EL (cell line): ENCODE measurements around the gene IZUMO1.
"Not testable (repeated sequence)": the region's sequence is repeated elsewhere in the genome, so short reads cannot be mapped to it uniquely, and the experiment has no call there.

Experiments used
- DNase-seq: peaks from one replicate; pipeline ENCODE4 v3.0.0-alpha.2; 2016

IZUMO1 gene

GRCh38 chr19:48713041-48713863 lies 33.5 kb downstream of the IZUMO1 start:
- peak; percentile 23 for DNase-seq

- DNase-seq = no peak
Observed at GRCh38 chr19:48711106-48711662, 35.5 kb downstream of the IZUMO1 start.

- no peak for DNase-seq
Observed at GRCh38 chr19:48708471-48708870, 38.2 kb downstream of the IZUMO1 start.

DNA sequence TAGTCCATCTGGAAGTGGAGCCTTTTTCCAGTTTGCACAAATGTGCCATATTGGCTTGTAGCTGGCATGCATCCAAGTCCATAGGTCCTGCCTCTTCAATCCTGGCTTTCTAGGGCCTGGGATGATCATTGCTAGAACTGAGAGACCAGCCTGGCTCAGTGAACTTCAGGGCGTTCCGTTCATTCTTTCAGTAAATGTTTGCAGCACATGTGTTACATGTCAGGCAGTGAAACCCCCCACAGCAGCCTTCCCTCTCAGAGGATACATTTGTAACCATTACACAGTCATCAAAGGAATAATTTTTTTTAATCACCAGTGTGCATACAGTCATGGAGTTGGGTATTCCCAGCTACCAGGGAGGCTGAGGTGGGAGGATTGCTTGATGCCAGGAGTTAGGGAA lies 41.3 kb downstream of the IZUMO1 start:
- no peak for DNase-seq

- DNase-seq = no peak
Observed at GRCh38 chr19:48703316-48703715, 43.4 kb downstream of the IZUMO1 start.

- DNase-seq = no peak
Observed at GRCh38 chr19:48702701-48703100, 44.0 kb downstream of the IZUMO1 start.

DNA sequence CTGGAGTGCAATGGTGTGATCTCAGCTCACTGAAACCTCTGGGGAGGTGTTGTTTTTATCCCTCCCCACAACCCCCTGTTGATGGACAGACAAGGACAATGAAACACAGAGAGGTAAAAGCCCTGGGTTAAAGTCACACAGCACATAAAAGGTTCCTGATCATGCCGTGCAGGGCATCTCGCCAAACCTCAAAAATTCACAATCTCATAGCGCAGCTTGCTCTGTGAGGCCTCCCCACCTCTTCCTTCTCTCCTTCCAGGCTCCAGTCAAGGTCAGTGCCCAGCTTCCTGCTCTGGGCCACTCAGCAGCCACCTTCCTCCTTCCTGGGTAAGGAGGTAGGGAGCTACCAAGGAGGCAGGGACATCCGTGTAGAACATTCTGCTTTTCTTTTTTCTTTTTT lies 48.7 kb downstream of the IZUMO1 start:
- DNase-seq = peak; percentile 82

- DNase-seq = no peak
Observed at GRCh38 chr19:48696353-48697010, 50.2 kb downstream of the IZUMO1 start.

GRCh38 chr19:48695743-48696352 lies 50.9 kb downstream of the IZUMO1 start, which contains the start of gene FUT2:
TSS of gene FUT2 (plus strand) at chr19:48695971. CDS start at chr19:48702957, 6,986 bp downstream.
- DNase-seq = no peak

DNA sequence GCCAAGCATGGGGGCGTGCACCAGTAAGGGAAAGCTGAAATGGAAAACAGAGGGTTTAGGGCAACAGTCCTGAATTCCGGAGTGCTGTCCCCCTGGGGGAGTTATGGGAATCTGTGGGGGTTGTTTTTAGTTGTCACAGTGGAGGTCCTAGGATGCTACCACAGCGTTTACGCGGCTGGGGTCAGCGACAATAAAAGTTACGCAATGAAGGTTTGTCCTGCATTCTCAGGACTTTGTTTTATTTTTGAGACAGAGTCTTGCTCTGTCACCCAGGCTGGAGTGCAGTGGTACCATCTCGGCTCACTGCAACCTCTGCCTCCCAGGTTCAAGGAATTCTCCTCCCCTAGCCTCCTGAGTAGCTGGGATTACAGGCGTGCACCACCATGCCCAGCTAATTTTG lies 53.1 kb downstream of the IZUMO1 start:
- DNase-seq = not testable (repeated sequence)
